HCT116 (cell line): ENCODE measurements around the gene EPS15.

Experiments used
- CTCF ChIP-seq, 3 experiments: fragments of 200-600 bp in 1 of 3; sonication (generic) in 1 of 3; IDR thresholded peaks in 2 of 3; conservative IDR thresholded peaks in 1 of 3; 2 replicates each; pipeline ENCODE4 v1.5.1; 2012 to 2017; ENCODE audit warnings: low read depth in 2 of 3, low read length in 2 of 3, antibody characterized with exemption in 1 of 3, borderline replicate concordance in 1 of 3, control low read depth in 1 of 3, mild to moderate bottlenecking in 1 of 3, mixed read lengths in 1 of 3, mixed run types in 1 of 3, moderate library complexity in 1 of 3; ENCODE audit not compliant: insufficient read depth in 1 of 3
- EZH2 ChIP-seq: fragments of 200-600 bp; sonication (generic); IDR thresholded peaks from 2 replicates; pipeline ENCODE4 v1.6.1; 2017; ENCODE audit warnings: antibody characterized with exemption, mixed run types
- EZH2phosphoT487 ChIP-seq: fragments of 200-600 bp; IDR thresholded peaks from 2 replicates; pipeline ENCODE4 v1.6.1; 2018; ENCODE audit warnings: antibody characterized with exemption, borderline replicate concordance
- POLR2A ChIP-seq: IDR thresholded peaks from 2 replicates; pipeline ENCODE4 v1.7.0; 2011; ENCODE audit warnings: borderline replicate concordance; ENCODE audit not compliant: insufficient read depth, insufficient read length; ENCODE audit errors: extremely low read depth
- POLR2AphosphoS5 ChIP-seq: IDR thresholded peaks from 2 replicates; pipeline ENCODE4 v1.6.1; 2011; ENCODE audit warnings: mild to moderate bottlenecking, low read depth, low read length, moderate library complexity
- SIN3A ChIP-seq: IDR thresholded peaks from 2 replicates; pipeline ENCODE4 v1.6.1; 2012; ENCODE audit warnings: low read depth
- SP1 ChIP-seq: IDR thresholded peaks from 2 replicates; pipeline ENCODE4 v1.6.1; 2012; ENCODE audit warnings: low read depth
- ZBTB33 ChIP-seq: IDR thresholded peaks from 2 replicates; pipeline ENCODE4 v1.6.1; 2011; ENCODE audit warnings: mild to moderate bottlenecking, low read length, moderate library complexity; ENCODE audit not compliant: insufficient replicate concordance; ENCODE audit errors: extremely low read depth
- ZFX ChIP-seq: fragments of 450-650 bp; IDR thresholded peaks from 2 replicates; pipeline ENCODE4 v1.6.1; 2017
- TF ChIP-seq, protein P1 (sequence below): IDR thresholded peaks from 2 replicates; pipeline ENCODE4 v1.6.1; 2012; ENCODE audit warnings: low read depth

- TF ChIP-seq CTCF (IDR thresholded peaks at IDR 0.05 in 2 of 3, conservative IDR thresholded peaks at IDR 0.05 in 1 of 3; ENCODE audit: borderline replicate concordance in 1 of 3, insufficient read depth in 1 of 3, low read depth in 2 of 3, low read length in 2 of 3) (no peak), POLR2AphosphoS5 (no peak), EZH2 (no peak), SIN3A (no peak), SP1 (no peak), ZFX (no peak), ZBTB33 (no peak), POLR2A (no peak), EZH2phosphoT487 (no peak)
- TF ChIP-seq, protein P1, sequence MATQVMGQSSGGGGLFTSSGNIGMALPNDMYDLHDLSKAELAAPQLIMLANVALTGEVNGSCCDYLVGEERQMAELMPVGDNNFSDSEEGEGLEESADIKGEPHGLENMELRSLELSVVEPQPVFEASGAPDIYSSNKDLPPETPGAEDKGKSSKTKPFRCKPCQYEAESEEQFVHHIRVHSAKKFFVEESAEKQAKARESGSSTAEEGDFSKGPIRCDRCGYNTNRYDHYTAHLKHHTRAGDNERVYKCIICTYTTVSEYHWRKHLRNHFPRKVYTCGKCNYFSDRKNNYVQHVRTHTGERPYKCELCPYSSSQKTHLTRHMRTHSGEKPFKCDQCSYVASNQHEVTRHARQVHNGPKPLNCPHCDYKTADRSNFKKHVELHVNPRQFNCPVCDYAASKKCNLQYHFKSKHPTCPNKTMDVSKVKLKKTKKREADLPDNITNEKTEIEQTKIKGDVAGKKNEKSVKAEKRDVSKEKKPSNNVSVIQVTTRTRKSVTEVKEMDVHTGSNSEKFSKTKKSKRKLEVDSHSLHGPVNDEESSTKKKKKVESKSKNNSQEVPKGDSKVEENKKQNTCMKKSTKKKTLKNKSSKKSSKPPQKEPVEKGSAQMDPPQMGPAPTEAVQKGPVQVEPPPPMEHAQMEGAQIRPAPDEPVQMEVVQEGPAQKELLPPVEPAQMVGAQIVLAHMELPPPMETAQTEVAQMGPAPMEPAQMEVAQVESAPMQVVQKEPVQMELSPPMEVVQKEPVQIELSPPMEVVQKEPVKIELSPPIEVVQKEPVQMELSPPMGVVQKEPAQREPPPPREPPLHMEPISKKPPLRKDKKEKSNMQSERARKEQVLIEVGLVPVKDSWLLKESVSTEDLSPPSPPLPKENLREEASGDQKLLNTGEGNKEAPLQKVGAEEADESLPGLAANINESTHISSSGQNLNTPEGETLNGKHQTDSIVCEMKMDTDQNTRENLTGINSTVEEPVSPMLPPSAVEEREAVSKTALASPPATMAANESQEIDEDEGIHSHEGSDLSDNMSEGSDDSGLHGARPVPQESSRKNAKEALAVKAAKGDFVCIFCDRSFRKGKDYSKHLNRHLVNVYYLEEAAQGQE: no peak
Observed at GRCh38 chr1:51418384-51418959, 100.6 kb downstream of the EPS15 start.
